GM12878 (cell line): Measurements from ENCODE around the gene IQSEC2. TPM values are rescaled to one million over a fixed set of nuclear protein-coding genes. Genes with fewer than 3 reads are reported as not detected.

Experiments
- ATAC-seq: fragments of 200-7000 bp; cut with Tn5 transposase; 3 replicates; pipeline ENCODE4 v1.9.1; 2020; ENCODE audit warnings: mild to moderate bottlenecking, moderate library complexity
- BruUV-seq: library from RNA; stranded (reverse); fragments of 400-500 nt; replicated peaks from 2 replicates; lab custom pipeline; 2021; lab: Mats Ljungman, UMichigan
- CTCF ChIA-PET: fragments of 300-600 bp; sonication (Branson Sonifier 250); formaldehyde crosslinking; extraction: SDS; loops from one replicate; lab custom pipeline; 2021; ENCODE audit warnings: inconsistent platforms; lab: Yijun Ruan, JAX
- POLR2A ChIA-PET: fragments of 350-600 bp; formaldehyde crosslinking; extraction: SDS; loops from one replicate; lab custom pipeline; 2021; ENCODE audit warnings: inconsistent platforms; lab: Charles Lee
- RAD21 ChIA-PET: fragments of 300-600 bp; sonication (Branson Sonifier 250); formaldehyde crosslinking; loops from one replicate; lab custom pipeline; 2023; ENCODE audit warnings: antibody characterized with exemption; ENCODE audit not compliant: unreplicated experiment; lab: Charles Lee
- SMC1A ChIA-PET: fragments of 300-600 bp; sonication (Branson Sonifier 250); formaldehyde crosslinking; loops from one replicate; lab custom pipeline; 2023; ENCODE audit not compliant: unreplicated experiment, uncharacterized antibody; lab: Charles Lee
- DNase-seq: peaks from one replicate; pipeline ENCODE4 v3.0.0-alpha.2; 2011; ENCODE audit warnings: low read depth, low spot score
- FAIRE-seq: peaks from 3 replicates; lab custom pipeline; 2011; peaks lifted over from hg19 to GRCh38; lab: Jason Lieb, UNC
- H2AFZ ChIP-seq: 2 replicates; pipeline ENCODE4 v1.6.0; 2011; ENCODE audit warnings: low read depth, low read length, control low read depth; ENCODE audit not compliant: control insufficient read depth
- H3K27ac ChIP-seq: 2 replicates; pipeline ENCODE4 v1.5.1; 2011; ENCODE audit warnings: control low read depth; ENCODE audit not compliant: control insufficient read depth, insufficient read depth
- H3K27me3 ChIP-seq, 2 experiments: replicated peaks in 1 of 2; 2 replicates each; pipeline versions ENCODE4 v1.6.0 to v1.6.1; 2011; ENCODE audit warnings: low read length in 1 of 2; ENCODE audit not compliant: control insufficient read depth in 2 of 2, insufficient read depth in 2 of 2
- H3K36me3 ChIP-seq, 2 experiments: 2 replicates each; pipeline ENCODE4 v1.5.1; 2011; ENCODE audit warnings: low read length in 1 of 2; ENCODE audit not compliant: control insufficient read depth in 2 of 2, insufficient read depth in 2 of 2
- H3K4me1 ChIP-seq: 2 replicates; pipeline ENCODE4 v1.6.1; 2011; ENCODE audit warnings: mild to moderate bottlenecking, low read length, moderate library complexity, mixed read lengths; ENCODE audit not compliant: control insufficient read depth, insufficient read depth
- H3K4me2 ChIP-seq: 2 replicates; pipeline ENCODE4 v1.6.0; 2011; ENCODE audit warnings: control low read depth; ENCODE audit not compliant: control insufficient read depth, insufficient read depth
- H3K4me3 ChIP-seq: fragments of 200-600 bp; sonication (generic); 2 replicates; pipeline ENCODE4 v1.5.1; 2016
- H3K79me2 ChIP-seq: 2 replicates; pipeline ENCODE4 v1.6.0; 2011; ENCODE audit warnings: low read length; ENCODE audit not compliant: control insufficient read depth, insufficient read depth
- H3K9ac ChIP-seq: 2 replicates; pipeline ENCODE4 v1.8.0; 2011; ENCODE audit warnings: low read length, control low read depth, mixed read lengths; ENCODE audit not compliant: control insufficient read depth, insufficient read depth
- H3K9me3 ChIP-seq: replicated peaks from 3 replicates; pipeline ENCODE4 v1.5.1; 2011; ENCODE audit warnings: mild to moderate bottlenecking, low read length; ENCODE audit not compliant: control insufficient read depth, insufficient read depth
- H4K20me1 ChIP-seq: 2 replicates; pipeline ENCODE4 v1.6.0; 2011; ENCODE audit not compliant: control insufficient read depth, insufficient read depth
- BCL3 ChIP-seq: IDR thresholded peaks from 2 replicates; pipeline ENCODE4 v1.6.1; 2011; ENCODE audit warnings: borderline replicate concordance, low read depth, mild to moderate bottlenecking, moderate library complexity, low read length; ENCODE audit not compliant: insufficient read depth, poor library complexity, severe bottlenecking
- CHD4 ChIP-seq: fragments of 200-600 bp; sonication (generic); IDR thresholded peaks from 2 replicates; pipeline ENCODE4 v1.6.1; 2016; ENCODE audit warnings: mild to moderate bottlenecking
- DPF2 ChIP-seq: fragments of 450-650 bp; IDR thresholded peaks from 2 replicates; pipeline ENCODE4 v1.6.1; 2017; ENCODE audit warnings: mild to moderate bottlenecking
- EP300 ChIP-seq, 2 experiments: fragments of 150-350 bp in 1 of 2; IDR thresholded peaks; 2 replicates each; pipeline ENCODE4 v1.6.1; 2011 to 2012; ENCODE audit warnings: low read depth in 2 of 2, low read length in 2 of 2, borderline replicate concordance in 1 of 2, improper control_type of control experiment in 1 of 2, inconsistent platforms in 1 of 2; ENCODE audit not compliant: control insufficient read depth in 1 of 2
- JUNB ChIP-seq: IDR thresholded peaks from 2 replicates; pipeline ENCODE4 v1.6.1; 2016; ENCODE audit warnings: antibody characterized with exemption, mild to moderate bottlenecking
- POU2F2 ChIP-seq: IDR thresholded peaks from 3 replicates; pipeline ENCODE4 v1.6.1; 2011; ENCODE audit warnings: low read depth, mild to moderate bottlenecking, low read length, borderline replicate concordance
- RB1 ChIP-seq: fragments of 450-650 bp; formaldehyde crosslinking; IDR thresholded peaks from 2 replicates; pipeline ENCODE4 v1.6.1; 2017; ENCODE audit warnings: mild to moderate bottlenecking, borderline replicate concordance
- RFX5 ChIP-seq: IDR thresholded peaks from 2 replicates; pipeline ENCODE4 v1.6.1; 2011; ENCODE audit warnings: low read depth, low read length, improper control_type of control experiment
- SIN3A ChIP-seq: IDR thresholded peaks from 2 replicates; pipeline ENCODE4 v1.6.1; 2012; ENCODE audit warnings: low read depth, low read length, improper control_type of control experiment
- SUZ12 ChIP-seq: fragments of 200-600 bp; sonication (generic); IDR thresholded peaks from one replicate; pipeline ENCODE4 v1.6.1; 2018; ENCODE audit warnings: antibody characterized with exemption, mild to moderate bottlenecking; ENCODE audit not compliant: unreplicated experiment
- TCF3 ChIP-seq: IDR thresholded peaks from 2 replicates; pipeline ENCODE4 v1.6.1; 2012; ENCODE audit warnings: low read depth, mild to moderate bottlenecking, low read length, borderline replicate concordance; ENCODE audit not compliant: insufficient read depth
- WRNIP1 ChIP-seq: IDR thresholded peaks from 2 replicates; pipeline ENCODE4 v1.6.1; 2011; ENCODE audit warnings: low read depth, low read length, improper control_type of control experiment, borderline replicate concordance
- WGBS: methylation state at CpG from one replicate; pipeline ENCODE4 v1.1.6; 2016; ENCODE audit warnings: low lambda C conversion rate; ENCODE audit not compliant: insufficient replicate concordance, insufficient coverage; ENCODE audit errors: missing lambda C conversion rate; 5-methylcytosine and 5-hydroxymethylcytosine counted together
- in situ Hi-C: fragments of 300-500 bp; cut with MboI; formaldehyde crosslinking; loops from 9 replicates; pipeline ENCODE4 v1.14.3; 2018; ENCODE audit warnings: mixed read lengths
- intact Hi-C: fragments of 100-400 bp; cut with micrococcal nuclease; formaldehyde crosslinking; loops from one replicate; pipeline ENCODE4 v1.14.2; 2022; ENCODE audit not compliant: unreplicated experiment
- polyA plus RNA-seq, 11 experiments: library from polyadenylated mRNA; depleted of rRNA in 4 of 11; unstranded in 6 of 11; stranded (reverse) in 5 of 11; fragments of >200 nt; fragmentation: Nextera tagmentation in 4 of 11; fragmentation: Illumina TruSeq in 1 of 11; extraction: Ambion mirVana in 4 of 11; extraction: Trizol in 1 of 11; gene quantifications; 1 replicate in 1 of 11; 2 replicates in 10 of 11; pipeline versions ENCODE4 v1.2.1 to v1.2.3, GENCODE V29; 2011 to 2016; ENCODE audit warnings: inconsistent platforms in 2 of 11, missing spikeins in 2 of 11, low read depth in 1 of 11
- total RNA-seq, 4 experiments: library from RNA; depleted of rRNA in 3 of 4; stranded (reverse); fragments of >200 nt in 3 of 4; fragmentation: Illumina TruSeq in 1 of 4; extraction: Trizol in 1 of 4; gene quantifications; 2 replicates each; pipeline versions ENCODE4 v1.2.1 to v1.2.3, GENCODE V29; 2013 to 2021

Gene IQSEC2
- total and polyA plus RNA-seq, 10 of the 15 experiments (the other 5 are each of a cell fraction or from before 2014, with no cell fraction given): 0.01 to 0.23 (median 0.04) TPM; not detected in 3

DNA sequence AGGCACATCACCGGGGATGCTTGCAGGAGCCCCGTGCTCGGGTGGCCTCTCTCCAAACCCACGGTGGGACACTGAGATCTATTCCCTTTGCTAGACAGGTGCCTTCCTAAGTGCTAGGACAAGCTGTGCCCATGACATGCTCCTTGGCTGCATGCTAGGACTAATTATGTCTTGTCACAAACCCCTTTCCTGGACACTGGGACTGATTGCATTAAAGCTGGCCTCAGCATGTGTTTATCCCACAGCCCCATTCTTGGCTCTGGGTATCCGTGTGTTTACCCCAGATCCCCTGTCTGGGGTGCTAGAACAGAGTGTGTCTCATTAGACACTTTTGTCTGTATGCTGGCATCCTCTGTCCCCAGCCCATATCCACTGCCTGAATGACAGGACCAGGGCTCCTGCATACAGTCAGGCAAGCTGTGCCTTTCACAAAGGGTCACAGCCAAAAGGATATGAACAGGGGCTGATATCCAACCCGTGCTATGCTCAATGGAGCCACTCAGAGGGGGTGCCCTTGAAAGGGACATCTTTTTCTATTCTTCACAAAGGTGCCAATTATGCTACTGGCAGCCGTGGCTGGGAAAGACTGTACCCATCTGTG, 9.2 kb upstream of the IQSEC2 start:
- H3K36me3 ChIP-seq: no peaks in the 10 kb centered on the region
- ChIA-PET SMC1A (no interaction called here), RAD21 (interaction anchor here (0.6 kb wide), 1 partner anchor 15 kb away, joined by 6 read pairs; no protein-coding TSS in a partner anchor), POLR2A (no interaction called here), CTCF (interaction anchor here (2.3 kb wide), 1 partner anchor 23 kb away, joined by 8 read pairs; no protein-coding TSS in a partner anchor)
- no peaks in the 10 kb centered on the region for H3K27me3 ChIP-seq
- H3K27ac ChIP-seq: no peak overlapping the region
- no peak overlapping the region for H2AFZ ChIP-seq
- TF ChIP-seq RFX5 (no peak), SUZ12 (no peak), TCF3 (no peak), SIN3A (no peak), BCL3 (no peak), WRNIP1 (no peak), DPF2 (no peak), CHD4 (no peak), RB1 (no peak), EP300 (IDR thresholded peaks at IDR 0.05; ENCODE audit: borderline replicate concordance in 1 of 2, control insufficient read depth in 1 of 2, low read depth in 2 of 2, low read length in 2 of 2) (no peak), JUNB (no peak), POU2F2 (no peak)
- BruUV-seq: no TSS peak
- no peaks in the 10 kb centered on the region; the same call in 1 of the 2 replicates for H3K4me1 ChIP-seq
- ATAC-seq: no peak
- intact Hi-C loops (no loop called here), in situ Hi-C loops (no loop called here)
- no peak overlapping the region for H3K4me2 ChIP-seq
- H3K79me2 ChIP-seq: no peaks in the 10 kb centered on the region
- FAIRE-seq: no peak
- H3K4me3 ChIP-seq: no peak overlapping the region
- no peaks in the 10 kb centered on the region for H3K9me3 ChIP-seq
- no peaks in the 10 kb centered on the region for H4K20me1 ChIP-seq
- H3K9ac ChIP-seq: no peak overlapping the region
- no peak for DNase-seq
- 15% methylated on average over 7 of the region's 7 CpGs for WGBS
